Uterus (tissue), 2 donors: ENCODE results near the gene SCLY.

Experiments
- CTCF ChIP-seq, 4 experiments: fragments of 200-600 bp in 2 of 4; fragments of 450-650 bp in 2 of 4; sonication (generic) in 2 of 4; IDR thresholded peaks; one replicate each; pipeline ENCODE4 v1.5.1; 2016 to 2019; ENCODE audit warnings: antibody characterized with exemption in 4 of 4, mild to moderate bottlenecking in 2 of 4, moderate library complexity in 1 of 4
- POLR2A ChIP-seq, 2 donors: fragments of 450-650 bp; IDR thresholded peaks; one replicate each; pipeline ENCODE4 v1.6.1; 2016; ENCODE audit warnings: antibody characterized with exemption in 2 of 2, mild to moderate bottlenecking in 1 of 2, moderate library complexity in 1 of 2

GRCh38 chr2:238126775-238127164 is 66.0 kb downstream of the SCLY start:
- TF ChIP-seq CTCF (IDR thresholded peaks at IDR 0.05) (no peak), POLR2A (IDR thresholded peaks at IDR 0.05) (no peak)
